AG09309 (cell line): ENCODE results near the gene AFAP1.

ENCODE experiments used
- DNase-seq: peaks from one replicate; pipeline ENCODE4 v3.0.0-alpha.2; 2010; ENCODE audit warnings: low read depth
- H3K4me3 ChIP-seq: 2 replicates; pipeline ENCODE4 v1.5.1; 2011; ENCODE audit warnings: mild to moderate bottlenecking, low read depth, low read length, moderate library complexity; ENCODE audit not compliant: control insufficient read depth
- TF ChIP-seq, protein P1 (sequence below): IDR thresholded peaks from 2 replicates; pipeline ENCODE4 v1.5.1; 2011; ENCODE audit warnings: mild to moderate bottlenecking, low read depth, low read length, inconsistent platforms; ENCODE audit not compliant: insufficient read depth, control insufficient read depth; ENCODE audit errors: missing control alignments

The AFAP1 gene

DNA sequence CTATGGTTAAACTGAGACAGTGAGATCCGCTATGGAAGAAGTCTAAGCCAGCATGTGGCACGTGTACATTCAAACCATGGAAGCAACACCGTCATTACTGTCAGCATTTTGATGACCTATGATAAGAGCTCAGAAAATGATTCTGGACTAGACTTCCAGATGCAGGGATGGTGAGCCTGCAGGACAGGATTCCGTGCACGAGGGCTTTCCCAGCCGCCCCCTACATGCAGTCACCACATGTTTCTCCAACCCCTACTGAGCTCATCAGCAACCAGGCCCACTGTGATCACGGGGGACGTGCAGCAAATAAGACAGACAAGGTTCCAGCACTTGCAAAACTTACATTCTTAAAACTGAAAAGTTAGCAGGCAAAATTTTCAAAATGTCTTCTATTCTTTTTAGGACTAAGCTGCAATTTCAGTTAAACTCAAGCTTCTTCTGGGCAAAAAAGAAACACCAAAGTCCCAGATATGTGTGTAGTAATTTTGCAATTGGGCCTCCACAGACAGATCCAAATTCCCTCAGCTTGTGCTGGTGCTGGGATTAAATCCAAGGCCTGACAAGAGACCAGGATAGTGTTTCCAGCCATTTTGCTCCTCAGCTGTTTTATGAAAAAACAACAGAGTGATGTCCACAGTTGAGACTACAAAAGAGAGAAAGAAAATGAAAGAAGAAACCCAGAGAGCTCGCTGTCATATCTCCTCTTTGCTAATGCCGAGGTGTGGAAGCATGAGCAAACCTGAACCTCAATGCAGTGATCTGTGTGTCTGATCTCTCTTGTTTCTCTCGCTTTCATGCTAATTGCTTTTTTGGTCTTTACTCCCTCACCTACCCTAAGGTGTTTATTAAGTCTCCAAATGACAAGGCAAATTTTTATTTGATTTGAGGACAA, 118.2 kb downstream of the AFAP1 start:
- TF ChIP-seq, protein P1, sequence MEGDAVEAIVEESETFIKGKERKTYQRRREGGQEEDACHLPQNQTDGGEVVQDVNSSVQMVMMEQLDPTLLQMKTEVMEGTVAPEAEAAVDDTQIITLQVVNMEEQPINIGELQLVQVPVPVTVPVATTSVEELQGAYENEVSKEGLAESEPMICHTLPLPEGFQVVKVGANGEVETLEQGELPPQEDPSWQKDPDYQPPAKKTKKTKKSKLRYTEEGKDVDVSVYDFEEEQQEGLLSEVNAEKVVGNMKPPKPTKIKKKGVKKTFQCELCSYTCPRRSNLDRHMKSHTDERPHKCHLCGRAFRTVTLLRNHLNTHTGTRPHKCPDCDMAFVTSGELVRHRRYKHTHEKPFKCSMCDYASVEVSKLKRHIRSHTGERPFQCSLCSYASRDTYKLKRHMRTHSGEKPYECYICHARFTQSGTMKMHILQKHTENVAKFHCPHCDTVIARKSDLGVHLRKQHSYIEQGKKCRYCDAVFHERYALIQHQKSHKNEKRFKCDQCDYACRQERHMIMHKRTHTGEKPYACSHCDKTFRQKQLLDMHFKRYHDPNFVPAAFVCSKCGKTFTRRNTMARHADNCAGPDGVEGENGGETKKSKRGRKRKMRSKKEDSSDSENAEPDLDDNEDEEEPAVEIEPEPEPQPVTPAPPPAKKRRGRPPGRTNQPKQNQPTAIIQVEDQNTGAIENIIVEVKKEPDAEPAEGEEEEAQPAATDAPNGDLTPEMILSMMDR = no peak
- no peak overlapping the region for H3K4me3 ChIP-seq
- no peak for DNase-seq

GRCh38 chr4:7820031-7820818, 119.4 kb downstream of the AFAP1 start:
- DNase-seq = no peak
- H3K4me3 ChIP-seq = no peak overlapping the region
- TF ChIP-seq, protein P1 = no peak

DNA sequence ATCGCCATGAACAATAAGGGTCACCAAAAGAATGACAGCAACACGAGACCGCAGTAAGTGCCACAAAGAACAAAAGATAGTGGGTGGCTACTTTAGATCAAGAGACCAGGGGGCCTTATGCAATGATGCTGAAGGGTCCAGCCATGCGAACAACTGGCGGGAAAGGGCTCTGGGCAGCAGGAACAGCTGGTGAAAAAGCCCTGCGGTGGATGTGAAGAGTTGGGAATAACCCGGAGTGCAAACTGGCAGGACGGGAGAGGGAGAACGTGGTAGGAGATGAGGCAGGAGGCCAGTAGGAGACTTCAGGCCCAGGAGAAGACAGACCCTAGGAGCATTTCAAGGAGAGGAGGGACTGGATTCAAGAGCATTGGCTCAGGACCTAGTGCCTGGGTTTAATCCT, 120.2 kb downstream of the AFAP1 start:
- no peak for DNase-seq
- no peak overlapping the region for H3K4me3 ChIP-seq
- TF ChIP-seq, protein P1 = no peak

- TF ChIP-seq, protein P1 = no peak
- no peak overlapping the region for H3K4me3 ChIP-seq
- no peak for DNase-seq
These were observed 121.2 kb downstream of the AFAP1 start for GRCh38 chr4:7818399-7818911.

DNA sequence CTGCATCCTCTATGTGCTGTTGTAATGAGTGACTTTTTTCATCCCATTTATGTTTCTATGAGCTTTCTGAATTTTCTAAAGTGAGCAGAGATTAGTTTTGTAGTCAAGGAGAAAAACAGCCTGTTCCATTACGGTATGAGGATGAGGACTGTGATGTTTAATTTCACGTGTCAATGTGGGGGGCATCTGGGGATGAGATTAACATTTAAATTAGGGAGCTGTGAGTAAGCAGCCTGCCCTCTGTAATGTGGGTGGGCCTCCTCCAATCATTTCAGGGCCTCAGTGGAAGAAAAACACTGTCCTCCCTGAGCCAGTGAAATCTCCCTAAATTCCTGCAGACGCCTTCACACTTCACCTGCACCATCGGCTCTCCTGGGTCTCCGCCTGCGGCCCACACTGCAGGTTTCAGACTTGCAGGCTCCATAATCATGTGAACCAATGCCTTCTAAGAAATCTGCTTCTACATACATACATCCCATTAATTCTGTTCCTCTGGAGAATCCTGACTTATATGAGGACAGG, 121.7 kb downstream of the AFAP1 start:
- no peak overlapping the region for H3K4me3 ChIP-seq
- TF ChIP-seq, protein P1 = no peak
- no peak for DNase-seq

GRCh38 chr4:7816771-7817170, 122.9 kb downstream of the AFAP1 start:
- TF ChIP-seq, protein P1 = no peak
- no peak overlapping the region for H3K4me3 ChIP-seq
- DNase-seq = no peak
